Esophagus squamous epithelium (tissue), 5 donors: Measurements from ENCODE around the gene FAM20C. TPM values are rescaled to one million over a fixed set of nuclear protein-coding genes. Genes with fewer than 3 reads are reported as not detected.
"Not testable (repeated sequence)": the region's sequence is repeated elsewhere in the genome, so short reads cannot be mapped to it uniquely, and the experiment has no call there.

ENCODE experiments used
- DNase-seq: peaks from one replicate; lab custom pipeline; 2025; lab: John Stamatoyannopoulos, UW
- H3K27ac ChIP-seq, 4 donors: fragments of 200-600 bp; sonication (generic); one replicate each; pipeline ENCODE4 v1.5.1; 2016 to 2019; ENCODE audit warnings: mild to moderate bottlenecking in 1 of 4
- H3K27me3 ChIP-seq, 4 donors: fragments of 200-600 bp; sonication (generic); 1 replicate in 3 of 4; 2 replicates in 1 of 4; pipeline versions ENCODE4 v1.5.1 to v1.6.0; 2017 to 2021; ENCODE audit warnings: antibody characterized with exemption in 1 of 4
- H3K36me3 ChIP-seq, 3 donors: fragments of 200-600 bp; sonication (generic); one replicate each; pipeline ENCODE4 v1.5.1; 2016 to 2019
- H3K4me1 ChIP-seq, 3 donors: fragments of 200-600 bp; sonication (generic); one replicate each; pipeline ENCODE4 v1.5.1; 2017 to 2019
- H3K4me3 ChIP-seq, 4 donors: fragments of 200-600 bp; sonication (generic); 1 replicate in 3 of 4; 2 replicates in 1 of 4; pipeline ENCODE4 v1.5.1; 2016 to 2019; ENCODE audit warnings: mild to moderate bottlenecking in 2 of 4, moderate library complexity in 1 of 4
- H3K9me3 ChIP-seq, 3 donors: fragments of 200-600 bp; sonication (generic); one replicate each; pipeline ENCODE4 v1.5.1; 2016 to 2019
- CTCF ChIP-seq, 6 experiments: fragments of 450-650 bp in 4 of 6; fragments of 200-600 bp in 2 of 6; sonication (generic) in 2 of 6; IDR thresholded peaks; one replicate each; pipeline ENCODE4 v1.5.1; 2016 to 2019; ENCODE audit warnings: antibody characterized with exemption in 6 of 6, mild to moderate bottlenecking in 4 of 6, moderate library complexity in 4 of 6
- POLR2A ChIP-seq, 4 donors: fragments of 450-650 bp; IDR thresholded peaks; one replicate each; pipeline ENCODE4 v1.6.1; 2017; ENCODE audit warnings: antibody characterized with exemption in 4 of 4, mild to moderate bottlenecking in 4 of 4, moderate library complexity in 3 of 4
- WGBS, 2 donors: methylation state at CpG; one replicate each; pipeline ENCODE4 v1.1.5; 2018; 5-methylcytosine and 5-hydroxymethylcytosine counted together
- intact Hi-C: fragments of 100-400 bp; cut with DNase I; formaldehyde crosslinking; loops from one replicate; pipeline ENCODE4 v1.15.0; 2022
- total RNA-seq, 4 donors: library from RNA; depleted of rRNA; stranded (reverse); fragments of >200 nt; gene quantifications; one replicate each; pipeline ENCODE4 v1.1.0, GENCODE V29; 2016
- donor health status: DM: yes; HTN: yes; CAD: no.

The FAM20C gene
- total RNA-seq, 4 donors from 2014 or later: 8.5 to 16.0 (median 13.7) TPM

GRCh38 chr7:179209-179681 is 13.1 kb upstream of the FAM20C start:
- Histone ChIP-seq H3K4me3 (no peak overlapping the region), H3K4me1 (peaks cover 3 to 12% (median 5%) of the 10 kb centered on the region in 3 donors), H3K27ac (no peak overlapping the region), H3K9me3 (no peaks in the 10 kb centered on the region), H3K36me3 (no peaks in the 10 kb centered on the region), H3K27me3 (peaks cover 0 to 34% (median 0%) of the 10 kb centered on the region in 4 donors)
- DNase-seq: no peak
- intact Hi-C loops: no loop called here
- TF ChIP-seq CTCF (IDR thresholded peaks at IDR 0.05) (no peak), POLR2A (IDR thresholded peaks at IDR 0.05) (no peak)
- WGBS, 2 donors: 69 to 73% methylated on average over 9 to 11 of the region's 19 CpGs

GRCh38 chr7:179948-180694 is 12.2 kb upstream of the FAM20C start:
- no peaks in the 10 kb centered on the region for H3K9me3 ChIP-seq
- TF ChIP-seq POLR2A (IDR thresholded peaks at IDR 0.05): no peak
- TF ChIP-seq CTCF (IDR thresholded peaks at IDR 0.05): no peak
- intact Hi-C loops: no loop called here
- DNase-seq: no peak
- no peak overlapping the region for H3K4me3 ChIP-seq
- no peaks in the 10 kb centered on the region for H3K36me3 ChIP-seq
- 67 to 89% methylated on average over 5 to 7 of the region's 22 CpGs for WGBS, 2 donors
- H3K4me1 ChIP-seq: peaks cover 0 to 11% (median 0%) of the 10 kb centered on the region in 3 donors
- peaks cover 0 to 38% (median 0%) of the 10 kb centered on the region in 4 donors for H3K27me3 ChIP-seq
- no peak overlapping the region for H3K27ac ChIP-seq

GRCh38 chr7:181738-182137 is 10.6 kb upstream of the FAM20C start:
- Histone ChIP-seq H3K4me3 (no peak overlapping the region), H3K27ac (no peak overlapping the region), H3K9me3 (no peaks in the 10 kb centered on the region), H3K27me3 (peaks cover 0 to 39% (median 0%) of the 10 kb centered on the region in 4 donors), H3K4me1 (peaks cover 0 to 10% (median 0%) of the 10 kb centered on the region in 3 donors), H3K36me3 (no peaks in the 10 kb centered on the region)
- 86 to 87% methylated on average over 4 to 7 of the region's 16 CpGs for WGBS, 2 donors
- TF ChIP-seq CTCF (IDR thresholded peaks at IDR 0.05): no peak
- no peak for TF ChIP-seq POLR2A (IDR thresholded peaks at IDR 0.05)
- intact Hi-C loops: no loop called here
- DNase-seq: no peak

- peaks cover 0 to 37% (median 0%) of the 10 kb centered on the region in 4 donors for H3K27me3 ChIP-seq
- H3K36me3 ChIP-seq, H3K9me3 ChIP-seq, DNase-seq, H3K27ac ChIP-seq, intact Hi-C loops, H3K4me1 ChIP-seq, H3K4me3 ChIP-seq: not testable (repeated sequence)
- 46 to 91% methylated on average over 2 to 4 of the region's 11 CpGs for WGBS, 2 donors
Measured at GRCh38 chr7:182502-182901, 9.9 kb upstream of the FAM20C start.

- no peak for TF ChIP-seq POLR2A (IDR thresholded peaks at IDR 0.05)
- no peak for TF ChIP-seq CTCF (IDR thresholded peaks at IDR 0.05)
- no peak overlapping the region for H3K4me3 ChIP-seq
- no peaks in the 10 kb centered on the region for H3K9me3 ChIP-seq
- H3K27me3 ChIP-seq: peaks cover 0 to 33% (median 0%) of the 10 kb centered on the region in 4 donors
- 62 to 79% methylated on average over 17 to 24 of the region's 30 CpGs for WGBS, 2 donors
- no peaks in the 10 kb centered on the region for H3K36me3 ChIP-seq
- H3K27ac ChIP-seq: no peak overlapping the region
- peaks cover 0 to 10% (median 0%) of the 10 kb centered on the region in 3 donors for H3K4me1 ChIP-seq
- DNase-seq: no peak
- intact Hi-C loops: no loop called here
Measured at GRCh38 chr7:183496-184292, 8.7 kb upstream of the FAM20C start.
